IPS-NIHi7 (cell line): ENCODE data around the gene PIGT.

ENCODE experiments used
- DNase-seq: peaks from one replicate; pipeline ENCODE4 v3.0.0; 2012; ENCODE audit warnings: mixed read lengths; ENCODE audit errors: extremely low spot score

PIGT gene

DNA sequence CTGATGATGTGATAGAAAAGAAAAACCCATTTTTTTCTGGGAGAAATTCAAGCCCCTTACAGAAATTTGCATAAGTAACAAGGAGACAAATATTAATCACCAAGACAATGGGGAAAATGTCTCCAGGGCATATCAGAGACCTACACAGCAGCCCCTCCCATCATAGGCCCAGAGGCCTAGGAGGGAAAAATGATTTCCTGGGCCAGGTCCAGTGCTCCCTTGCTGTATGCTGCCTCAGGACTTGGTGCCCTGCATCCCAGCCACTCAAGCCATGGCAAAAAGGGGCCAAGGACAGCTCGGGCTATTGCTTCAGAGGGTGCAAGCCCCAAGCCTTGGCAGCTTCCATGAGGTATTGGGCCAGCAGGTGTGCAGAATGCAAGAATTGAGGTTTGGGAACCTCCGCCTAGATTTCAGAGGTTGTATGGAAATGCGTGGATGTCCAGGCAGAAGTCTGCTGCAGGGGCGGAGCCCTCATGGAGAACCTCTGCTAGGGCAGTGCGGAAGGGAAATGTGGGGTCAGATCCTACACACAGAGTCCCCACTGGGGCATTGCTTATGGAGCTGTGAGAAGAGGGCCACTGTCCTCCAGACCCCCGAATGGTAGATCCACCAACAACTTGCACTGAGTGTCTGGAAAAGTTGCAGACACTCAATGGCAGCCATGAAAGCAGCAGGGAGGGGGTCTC, 15.5 kb upstream of the PIGT start:
- no peak for DNase-seq

DNA sequence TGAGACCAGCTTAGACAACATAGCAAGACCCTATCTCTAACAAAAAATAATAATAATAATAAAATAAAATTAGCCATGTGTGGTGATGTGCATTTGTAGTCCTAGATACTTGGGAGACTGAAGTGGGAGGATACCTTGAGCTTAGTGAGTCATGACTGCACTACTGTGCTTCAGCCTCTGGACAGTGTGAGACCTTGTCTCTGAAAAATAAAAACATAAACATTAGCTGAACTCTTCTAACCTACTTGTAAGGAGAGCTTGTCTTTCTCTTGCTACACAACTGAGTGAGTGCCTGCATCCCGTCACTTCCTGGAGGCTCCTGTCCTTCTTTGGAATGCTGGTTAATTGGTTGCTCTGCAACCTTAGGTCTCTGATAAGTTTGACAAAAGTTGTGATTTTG, 13.0 kb upstream of the PIGT start:
- DNase-seq, result no peak

DNA sequence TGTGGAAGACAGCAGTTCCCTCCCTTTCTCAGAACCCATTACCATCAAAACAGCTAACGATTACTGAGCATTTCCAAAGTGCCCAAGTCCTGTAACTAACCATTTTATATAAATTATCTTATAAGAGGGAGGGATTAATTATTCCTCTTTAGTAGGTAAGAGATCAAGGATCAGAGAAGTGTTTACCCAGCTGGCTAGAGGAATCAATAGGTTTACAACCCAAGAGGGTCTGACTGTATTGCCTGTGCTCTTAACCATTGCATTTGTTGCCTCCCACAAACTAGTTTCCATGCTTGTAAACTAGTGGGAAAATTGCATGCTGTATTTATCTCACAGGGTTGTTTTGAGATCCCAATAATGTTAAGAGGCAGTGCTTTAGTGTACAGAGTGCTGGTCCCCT, 11.5 kb upstream of the PIGT start:
- DNase-seq, result no peak

DNA sequence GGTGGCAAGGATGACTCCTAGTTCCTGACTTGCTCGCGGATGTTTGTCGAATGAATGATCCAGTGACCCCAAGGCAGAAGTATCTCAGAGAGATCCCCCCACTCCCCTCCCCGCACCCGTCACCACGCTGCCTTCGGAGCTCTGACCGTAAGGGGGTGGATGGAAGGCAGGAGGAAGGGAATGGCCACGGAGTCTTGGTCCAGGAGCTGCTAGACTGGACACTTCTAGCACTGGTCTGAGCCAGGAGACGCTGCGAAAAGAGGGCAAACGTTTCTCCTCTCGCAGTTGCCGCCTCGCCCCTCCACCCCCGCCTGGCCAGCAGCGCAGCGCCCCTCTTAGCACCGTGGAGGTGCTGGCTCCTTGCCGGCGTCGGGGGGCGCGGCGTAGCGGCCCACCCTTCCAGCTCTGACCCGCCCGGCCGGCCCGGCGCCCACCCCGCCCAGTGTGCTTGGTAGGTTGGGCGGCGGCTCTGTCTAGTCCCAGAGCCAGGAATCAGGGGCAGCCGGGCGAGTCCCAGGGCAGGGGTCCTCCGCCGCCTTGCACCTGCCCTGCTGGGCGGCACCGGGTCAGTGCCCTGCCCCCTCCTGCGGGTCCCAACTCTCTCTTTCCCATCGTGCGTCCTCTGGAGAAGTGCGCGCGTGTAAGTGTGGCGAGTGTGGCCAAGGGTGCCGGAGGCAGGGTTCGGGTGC, 10.2 kb upstream of the PIGT start:
- peak; percentile 48 for DNase-seq

DNA sequence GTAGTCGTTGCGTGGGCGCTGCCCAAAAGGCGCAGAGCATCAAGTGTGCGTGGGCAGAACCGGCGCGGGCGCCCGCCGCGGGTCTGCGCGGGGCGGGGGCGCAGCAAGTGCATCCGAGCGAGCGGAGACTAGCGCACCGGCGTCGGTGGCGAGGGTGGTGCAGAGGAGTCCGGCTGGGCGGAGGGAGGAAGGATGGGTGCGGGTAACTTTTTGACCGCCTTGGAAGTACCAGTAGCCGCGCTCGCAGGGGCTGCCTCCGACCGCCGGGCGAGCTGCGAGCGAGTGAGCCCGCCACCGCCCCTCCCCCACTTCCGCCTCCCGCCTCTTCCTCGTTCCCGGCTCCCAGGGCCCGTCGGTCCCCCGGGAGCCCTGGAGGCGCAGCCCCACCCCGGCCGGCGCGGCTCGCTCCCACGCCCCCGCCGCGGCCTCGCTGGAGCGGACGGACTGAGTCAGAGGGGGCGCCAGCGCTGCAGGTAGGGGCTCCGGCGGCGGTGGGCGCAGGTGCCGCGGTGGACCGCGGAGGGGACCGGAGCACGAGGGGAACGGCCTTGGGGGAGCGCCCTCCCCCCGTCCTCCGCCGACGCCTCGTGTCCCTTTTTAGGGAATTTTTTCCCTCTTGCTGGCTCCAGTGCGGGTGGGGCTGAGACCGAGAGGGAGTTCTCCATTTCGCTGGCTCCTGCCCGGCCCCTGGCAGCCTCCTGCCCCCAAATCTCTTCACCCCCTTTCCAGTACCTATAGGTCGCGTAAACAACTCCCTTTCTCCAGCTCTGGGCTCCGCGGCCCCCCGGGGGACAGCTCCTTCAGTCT, 9.5 kb upstream of the PIGT start:
- peak; percentile 77 for DNase-seq

DNA sequence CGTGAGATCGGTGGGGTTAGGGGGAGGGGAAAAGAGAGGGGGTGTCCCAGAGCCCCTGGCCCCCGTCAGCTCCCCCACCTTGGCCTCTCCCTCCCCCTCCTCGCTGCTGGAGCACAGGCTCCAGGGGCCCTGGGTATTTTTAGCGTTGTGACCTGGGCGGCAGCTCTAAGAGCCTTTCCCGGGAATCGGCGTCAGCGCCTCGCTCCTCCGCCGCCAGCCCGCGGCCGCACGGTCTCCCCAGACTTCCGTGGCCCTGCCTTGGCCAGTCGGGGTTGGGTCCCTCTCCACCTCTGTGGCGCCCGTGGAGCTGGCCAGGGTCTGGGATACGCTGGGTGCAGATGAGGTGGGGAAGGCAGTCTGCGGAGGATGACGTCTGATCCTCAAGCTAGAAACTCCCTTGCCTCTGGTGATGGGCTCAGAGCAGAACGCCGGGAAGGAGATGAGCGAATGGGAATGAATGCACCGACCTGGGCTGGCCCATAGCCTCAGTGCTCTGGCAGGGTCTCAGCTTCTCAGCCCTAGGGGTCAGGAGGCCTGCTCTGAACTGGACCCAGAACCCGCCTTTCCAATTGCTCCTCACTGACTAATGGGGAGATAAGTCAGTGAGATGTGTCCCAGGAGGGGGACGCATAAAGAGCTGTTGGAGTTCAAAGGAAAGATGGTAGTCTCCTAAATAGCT, 8.7 kb upstream of the PIGT start:
- DNase-seq, result peak; percentile 45

DNA sequence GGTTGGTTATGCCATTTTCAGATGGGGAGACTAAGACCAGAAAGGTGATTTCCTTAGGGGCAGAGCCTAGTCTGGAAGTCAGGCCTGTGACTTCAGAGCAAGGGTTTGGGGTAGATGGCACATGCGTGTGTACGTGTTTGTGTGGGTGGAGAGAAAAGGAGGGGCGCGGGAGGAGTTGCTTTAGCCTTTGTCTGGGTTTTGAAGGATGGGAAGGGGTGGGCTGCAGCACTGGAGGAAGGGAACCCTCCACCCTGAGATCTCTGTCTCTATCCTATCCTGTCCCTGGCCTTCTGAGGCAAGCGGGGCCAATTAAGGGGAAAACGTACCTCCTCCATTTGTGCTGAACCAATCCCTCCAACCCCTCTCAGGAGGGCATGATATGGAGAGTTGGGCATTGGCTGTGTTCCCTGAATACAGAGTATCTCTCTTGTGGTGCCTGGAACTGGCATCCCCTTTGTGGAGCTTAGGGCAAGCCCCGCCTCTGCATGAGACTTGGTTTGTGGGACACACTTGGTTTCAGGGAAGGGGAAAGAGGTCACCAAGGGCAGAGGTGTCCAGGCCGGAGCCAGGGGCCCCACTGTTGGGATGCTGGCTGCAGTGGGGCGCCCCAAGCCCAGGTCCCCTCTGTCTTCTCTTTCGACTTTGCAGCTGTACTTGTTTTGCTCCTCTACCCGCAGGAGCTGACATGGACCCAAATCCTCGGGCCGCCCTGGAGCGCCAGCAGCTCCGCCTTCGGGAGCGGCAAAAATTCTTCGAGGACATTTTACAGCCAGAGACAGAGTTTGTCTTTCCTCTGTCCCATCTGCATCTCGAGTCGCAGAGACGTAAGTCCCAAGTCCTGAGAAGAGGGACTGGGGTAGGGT, 7.9 kb upstream of the PIGT start, which contains the start of gene DBNDD2:
TSS of gene DBNDD2 (plus strand) at position 507 of the 863 bp plus-strand sequence. CDS start at position 686, 179 bp downstream.
- no peak for DNase-seq

DNA sequence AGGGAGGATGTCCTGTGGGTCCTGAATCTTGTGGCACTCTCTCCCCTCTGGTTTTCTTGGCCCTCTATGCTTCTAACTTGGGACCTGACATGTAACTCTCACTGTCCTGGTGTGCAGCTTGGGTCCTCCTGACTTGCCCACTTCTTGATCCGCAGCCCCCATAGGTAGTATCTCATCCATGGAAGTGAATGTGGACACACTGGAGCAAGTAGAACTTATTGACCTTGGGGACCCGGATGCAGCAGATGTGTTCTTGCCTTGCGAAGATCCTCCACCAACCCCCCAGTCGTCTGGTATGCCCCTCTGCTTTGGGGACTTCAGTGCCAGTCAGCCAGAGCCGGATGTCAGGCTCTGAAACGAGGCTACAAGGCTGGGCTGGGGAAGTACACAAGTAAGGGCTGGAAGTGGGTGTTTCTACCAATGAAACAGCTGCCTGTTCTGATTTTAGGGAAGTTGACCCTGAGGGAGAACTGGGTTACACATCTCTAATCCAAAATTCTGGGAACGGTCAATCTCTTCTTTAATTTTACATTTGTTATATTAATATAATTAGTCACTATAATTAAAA, 7.2 kb upstream of the PIGT start:
- no peak for DNase-seq

DNA sequence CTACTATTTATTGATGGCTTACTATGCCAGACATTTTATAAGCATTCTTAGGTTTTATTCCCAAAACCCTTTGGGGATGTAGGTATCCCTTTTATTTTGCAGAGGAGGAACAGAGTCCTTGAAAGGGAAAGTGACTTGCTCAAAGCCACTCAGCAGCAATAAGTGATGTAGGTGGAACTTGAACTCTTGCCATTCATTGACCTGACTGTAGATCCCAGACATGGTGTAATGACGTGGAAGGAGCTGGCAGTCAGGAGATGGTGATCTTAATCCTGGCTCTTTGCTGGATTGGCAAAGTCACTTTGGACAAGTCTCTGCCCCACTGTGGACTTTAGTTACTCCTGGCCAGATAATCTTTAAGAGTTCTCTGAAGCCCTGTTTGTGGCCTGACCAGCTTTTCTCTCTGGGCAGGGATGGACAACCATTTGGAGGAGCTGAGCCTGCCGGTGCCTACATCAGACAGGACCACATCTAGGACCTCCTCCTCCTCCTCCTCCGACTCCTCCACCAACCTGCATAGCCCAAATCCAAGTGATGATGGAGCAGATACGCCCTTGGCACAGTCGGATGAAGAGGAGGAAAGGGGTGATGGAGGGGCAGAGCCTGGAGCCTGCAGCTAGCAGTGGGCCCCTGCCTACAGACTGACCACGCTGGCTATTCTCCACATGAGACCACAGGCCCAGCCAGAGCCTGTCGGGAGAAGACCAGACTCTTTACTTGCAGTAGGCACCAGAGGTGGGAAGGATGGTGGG, 6.2 kb upstream of the PIGT start:
- DNase-seq, result no peak

DNA sequence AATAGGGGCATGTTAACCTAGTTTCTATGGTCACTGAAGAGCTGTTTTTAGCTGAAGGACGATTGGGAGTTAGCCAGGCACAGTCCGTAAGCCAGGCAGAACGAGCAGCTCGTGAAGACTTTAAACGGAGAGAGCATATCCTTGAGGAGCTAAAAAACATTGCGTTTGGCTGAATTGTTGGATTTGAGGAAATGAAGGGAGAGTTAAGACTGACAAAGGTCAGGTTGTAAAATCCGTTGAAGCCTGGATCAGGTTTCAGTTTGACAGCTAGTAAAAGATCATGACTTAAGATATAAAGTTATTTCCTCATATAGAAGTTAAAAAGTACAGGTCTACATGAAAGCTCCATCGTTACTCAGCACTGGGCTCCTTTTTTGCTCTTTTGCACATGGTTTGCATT, 5.1 kb upstream of the PIGT start:
- DNase-seq, result no peak

DNA sequence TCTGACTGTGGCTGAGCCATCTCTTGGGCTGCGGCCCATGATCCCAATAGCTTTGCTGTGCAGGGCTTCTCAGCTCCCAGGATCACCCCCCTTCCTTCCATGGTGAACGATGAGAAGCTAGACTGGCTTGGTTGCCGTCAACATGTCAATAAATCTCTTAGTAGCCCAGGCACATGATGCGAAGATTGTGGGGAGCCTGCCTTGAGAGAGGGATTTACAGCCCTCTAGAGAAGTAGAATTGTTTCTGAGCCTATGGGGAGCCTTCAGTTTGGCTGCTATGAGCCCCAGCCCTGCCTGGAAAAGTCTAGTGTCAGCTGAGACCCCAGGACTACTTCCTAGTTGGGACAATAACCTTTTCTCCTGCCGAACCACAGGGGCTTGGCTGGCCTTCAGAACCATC, 3.3 kb upstream of the PIGT start:
- no peak for DNase-seq

DNA sequence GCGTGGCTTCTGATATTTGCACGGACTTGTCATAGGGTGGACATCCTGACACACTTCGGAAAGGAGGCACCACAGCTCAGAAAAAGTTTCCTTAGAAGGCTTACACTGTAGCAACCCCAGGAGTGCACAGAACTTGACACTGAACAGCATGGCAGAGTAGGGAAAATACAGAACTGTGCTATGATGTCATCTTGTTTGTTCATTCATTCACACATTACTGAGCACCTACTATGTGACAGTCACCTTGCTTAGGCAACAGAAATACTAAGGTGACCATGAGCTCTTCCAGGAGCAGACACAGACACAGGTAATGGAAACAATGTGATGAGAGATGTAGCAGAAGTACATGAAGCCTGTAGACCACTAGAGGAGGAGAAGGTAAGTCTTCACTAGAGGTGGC, 2.5 kb upstream of the PIGT start:
- no peak for DNase-seq

DNA sequence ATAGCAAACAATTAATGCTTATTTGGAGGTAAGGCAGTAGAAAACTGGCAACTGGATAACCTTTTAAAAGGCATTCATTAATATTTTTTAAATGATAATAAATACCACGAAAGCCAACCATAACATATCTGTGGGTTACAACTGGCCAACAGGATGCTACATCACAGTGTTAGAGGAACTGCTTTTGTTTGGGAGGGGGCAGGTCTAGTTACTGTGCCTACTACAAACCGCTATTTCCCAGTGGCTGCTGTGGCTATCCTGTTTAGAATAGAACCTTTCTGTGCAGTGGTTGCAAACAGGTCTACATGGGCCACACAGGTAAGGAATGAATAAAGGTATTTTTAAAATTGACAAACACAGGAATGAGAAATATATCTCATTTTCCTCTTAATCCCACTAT, 976 bp downstream of the PIGT start:
- DNase-seq, result no peak

DNA sequence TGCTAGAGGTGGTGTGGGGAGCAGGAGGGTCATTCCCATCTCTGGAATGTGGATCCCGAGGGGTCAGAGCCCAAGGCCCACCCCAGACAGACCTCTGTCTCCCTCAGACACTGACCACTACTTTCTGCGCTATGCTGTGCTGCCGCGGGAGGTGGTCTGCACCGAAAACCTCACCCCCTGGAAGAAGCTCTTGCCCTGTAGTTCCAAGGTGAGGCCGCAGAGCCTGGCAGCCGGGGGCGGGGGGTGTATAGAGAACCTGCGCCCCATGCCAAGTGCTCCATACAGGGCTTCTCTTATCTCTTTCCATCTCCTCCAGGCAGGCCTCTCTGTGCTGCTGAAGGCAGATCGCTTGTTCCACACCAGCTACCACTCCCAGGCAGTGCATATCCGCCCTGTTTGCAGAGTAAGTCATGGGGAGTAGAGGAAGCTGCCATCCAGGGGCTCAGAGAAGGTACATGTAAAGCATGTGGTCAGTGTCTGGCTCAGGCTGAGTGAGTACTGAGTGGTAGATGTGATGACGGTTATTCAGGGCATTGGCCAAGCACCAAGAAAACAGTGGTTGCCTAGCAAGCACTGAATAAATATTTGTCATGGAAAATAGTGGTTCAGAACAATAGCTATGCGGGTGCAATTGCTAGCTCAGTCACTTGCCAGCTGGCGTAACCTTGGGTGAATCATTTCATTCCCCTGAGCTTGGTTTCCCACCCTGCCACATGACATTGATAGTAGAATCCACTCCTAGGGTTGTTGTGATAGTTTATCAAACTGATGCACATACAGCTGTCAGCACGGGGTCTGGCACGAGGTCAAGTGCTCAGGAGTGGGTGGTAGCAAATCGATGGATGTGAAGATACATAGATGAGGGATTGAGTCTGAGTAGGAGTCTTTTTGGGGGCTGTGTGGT, 3.5 kb downstream of the PIGT start:
- DNase-seq, result no peak

DNA sequence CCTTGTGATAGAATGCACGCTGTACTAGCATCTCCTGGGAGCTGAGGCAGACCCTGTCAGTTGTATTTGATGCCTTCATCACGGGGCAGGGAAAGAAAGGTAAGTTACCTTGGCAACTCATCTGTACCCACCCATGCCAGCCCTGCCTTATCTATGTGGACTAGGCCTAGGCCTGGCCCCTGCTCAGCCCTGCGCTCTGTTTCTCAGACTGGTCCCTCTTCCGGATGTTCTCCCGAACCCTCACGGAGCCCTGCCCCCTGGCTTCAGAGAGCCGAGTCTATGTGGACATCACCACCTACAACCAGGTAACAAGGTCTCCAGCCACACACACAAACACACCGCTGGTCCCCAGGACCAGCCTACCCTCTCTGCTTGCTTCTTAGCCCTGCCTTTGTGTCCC, 4.2 kb downstream of the PIGT start:
- no peak for DNase-seq

DNA sequence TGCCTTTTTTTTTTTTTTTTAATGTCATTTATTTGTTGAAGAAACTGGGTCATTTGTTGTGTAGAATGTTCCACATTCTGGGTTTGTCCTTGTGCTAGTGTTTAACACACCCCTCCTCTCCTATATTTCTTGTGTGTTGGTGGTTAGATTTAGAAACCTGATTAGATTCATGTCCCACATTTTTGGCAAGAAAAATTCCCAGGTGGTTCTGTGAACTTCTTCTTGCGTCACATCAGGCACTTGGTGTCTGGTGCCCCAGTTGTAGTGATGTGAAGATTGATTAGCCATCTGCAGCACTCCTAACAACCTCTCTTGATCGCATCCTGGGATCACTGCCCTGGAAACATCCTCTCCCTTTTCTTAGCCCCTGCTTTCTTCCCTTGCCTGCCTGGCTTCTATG, 7.8 kb downstream of the PIGT start:
- DNase-seq, result no peak

DNA sequence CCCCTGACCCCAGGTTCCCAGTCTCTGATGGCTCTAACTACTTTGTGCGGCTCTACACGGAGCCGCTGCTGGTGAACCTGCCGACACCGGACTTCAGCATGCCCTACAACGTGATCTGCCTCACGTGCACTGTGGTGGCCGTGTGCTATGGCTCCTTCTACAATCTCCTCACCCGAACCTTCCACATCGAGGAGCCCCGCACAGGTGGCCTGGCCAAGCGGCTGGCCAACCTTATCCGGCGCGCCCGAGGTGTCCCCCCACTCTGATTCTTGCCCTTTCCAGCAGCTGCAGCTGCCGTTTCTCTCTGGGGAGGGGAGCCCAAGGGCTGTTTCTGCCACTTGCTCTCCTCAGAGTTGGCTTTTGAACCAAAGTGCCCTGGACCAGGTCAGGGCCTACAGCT, 9.6 kb downstream of the PIGT start:
- no peak for DNase-seq

DNA sequence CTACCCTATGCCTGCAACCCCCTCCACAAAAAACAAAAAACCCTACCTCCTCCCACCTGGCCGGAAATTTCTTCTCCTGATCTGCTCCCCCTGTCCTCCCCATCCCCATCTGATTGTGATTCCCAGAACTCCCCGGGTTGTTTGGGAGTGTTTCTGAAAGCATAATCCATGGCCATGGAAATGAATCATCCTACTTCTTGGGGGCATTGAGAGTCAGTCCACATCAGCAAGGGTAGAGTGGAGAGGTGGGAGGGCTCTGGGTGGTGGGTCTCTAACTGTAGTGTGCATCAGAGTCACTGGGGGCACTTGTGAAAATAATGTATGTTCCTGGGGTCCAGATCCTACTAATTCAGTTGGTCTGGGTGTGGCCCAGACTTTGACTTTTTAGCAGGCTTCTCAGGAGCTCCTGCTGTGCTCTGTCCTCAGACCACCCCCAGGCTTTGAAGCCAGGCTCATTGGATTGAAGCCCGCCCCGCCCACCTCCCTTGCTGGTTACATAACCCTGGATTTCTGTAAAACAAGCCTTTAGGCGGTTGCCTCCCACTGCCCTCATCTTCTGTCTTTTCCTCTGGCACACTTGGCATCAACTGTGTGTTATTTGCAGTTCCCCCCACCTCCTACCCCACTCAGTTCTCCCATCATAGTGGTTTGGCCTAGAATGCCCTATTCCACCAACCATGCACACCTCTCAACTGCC, 10.5 kb downstream of the PIGT start:
- DNase-seq, result no peak
